HepG2 (cell line): ENCODE data around the gene RNF14. TPM values are rescaled to one million over a fixed set of nuclear protein-coding genes. Genes with fewer than 3 reads are reported as not detected.

Source experiments
- ATAC-seq: fragments of 200-7000 bp; cut with Tn5 transposase; 3 replicates; pipeline ENCODE4 v1.9.1; 2020; ENCODE audit warnings: mild to moderate bottlenecking, moderate library complexity
- BruUV-seq: library from RNA; stranded (reverse); fragments of 400-500 nt; replicated peaks from 2 replicates; lab custom pipeline; 2021; lab: Mats Ljungman, UMichigan
- CTCF ChIA-PET: fragments of 300-600 bp; formaldehyde crosslinking; extraction: SDS; loops from one replicate; lab custom pipeline; 2021; ENCODE audit warnings: low total read pairs, inconsistent platforms, low intra/inter-chr PET ratio; lab: Yijun Ruan, JAX
- POLR2A ChIA-PET: fragments of 350-600 bp; sonication (Branson Sonifier 250); formaldehyde crosslinking; loops from one replicate; lab custom pipeline; 2020; ENCODE audit warnings: antibody characterized with exemption, inconsistent platforms; lab: Yijun Ruan, JAX
- DNase-seq: peaks from one replicate; pipeline ENCODE4 v3.0.0-alpha.2; 2015; ENCODE audit warnings: low spot score
- FAIRE-seq: peaks from 3 replicates; lab custom pipeline; 2011; peaks lifted over from hg19 to GRCh38; lab: Jason Lieb, UNC
- H2AFZ ChIP-seq: one replicate; pipeline ENCODE4 v1.6.1; 2011; ENCODE audit warnings: low read length, inconsistent platforms
- H3K27ac ChIP-seq: fragments of 300-600 bp; 3 replicates; pipeline ENCODE4 v1.8.0; 2011; ENCODE audit warnings: mixed run types, mild to moderate bottlenecking, mixed read lengths, low read length, inconsistent platforms; ENCODE audit not compliant: insufficient read depth; ENCODE audit errors: extremely low read length
- H3K27me3 ChIP-seq, 2 experiments: fragments of 200-600 bp in 1 of 2; 2 replicates in 1 of 2; 3 replicates in 1 of 2; pipeline versions ENCODE4 v1.6.0 to v1.8.0; 2011; ENCODE audit warnings: low read length in 2 of 2, mild to moderate bottlenecking in 2 of 2, moderate library complexity in 2 of 2, inconsistent platforms in 1 of 2; ENCODE audit not compliant: insufficient read depth in 2 of 2, control insufficient read depth in 1 of 2
- H3K36me3 ChIP-seq, 2 experiments: fragments of 200-600 bp in 1 of 2; replicated peaks in 1 of 2; 2 replicates in 1 of 2; 3 replicates in 1 of 2; pipeline versions ENCODE4 v1.5.1 to v1.8.0; 2011; ENCODE audit warnings: low read length in 2 of 2, inconsistent platforms in 1 of 2; ENCODE audit not compliant: insufficient read depth in 2 of 2, control insufficient read depth in 1 of 2
- H3K4me1 ChIP-seq: 2 replicates; pipeline ENCODE4 v1.5.1; 2012; ENCODE audit warnings: low read length, inconsistent platforms; ENCODE audit not compliant: insufficient read depth
- H3K4me2 ChIP-seq: 2 replicates; pipeline ENCODE4 v1.6.0; 2011; ENCODE audit warnings: low read depth, low read length, inconsistent platforms
- H3K4me3 ChIP-seq, 3 experiments: fragments of 200-600 bp in 1 of 3; sonication (generic), shearing (Covaris generic) in 1 of 3; replicated peaks in 1 of 3; 2 replicates each; pipeline ENCODE4 v1.5.1; 2011 to 2016; ENCODE audit warnings: low read length in 3 of 3, inconsistent platforms in 2 of 3, low read depth in 2 of 3, mild to moderate bottlenecking in 2 of 3, control low read depth in 1 of 3, mixed read lengths in 1 of 3; ENCODE audit not compliant: insufficient read depth in 1 of 3
- H3K79me2 ChIP-seq: one replicate; pipeline ENCODE4 v1.6.1; 2011; ENCODE audit warnings: low read length, inconsistent platforms; ENCODE audit not compliant: insufficient read depth
- H3K9ac ChIP-seq: 2 replicates; pipeline ENCODE4 v1.6.0; 2011; ENCODE audit warnings: mild to moderate bottlenecking, low read depth, low read length, inconsistent platforms; ENCODE audit not compliant: insufficient read depth
- H3K9me3 ChIP-seq: 2 replicates; pipeline ENCODE4 v1.5.1; 2012; ENCODE audit warnings: mild to moderate bottlenecking, low read length
- H4K20me1 ChIP-seq: 2 replicates; pipeline ENCODE4 v1.6.0; 2011; ENCODE audit warnings: inconsistent platforms, mild to moderate bottlenecking, low read length, moderate library complexity; ENCODE audit not compliant: insufficient read depth
- AGO1 ChIP-seq: fragments of 200-400 bp; formaldehyde crosslinking; IDR thresholded peaks from 2 replicates; pipeline ENCODE4 v1.6.1; 2017; ENCODE audit warnings: mild to moderate bottlenecking, low read depth, low read length, moderate library complexity; ENCODE audit not compliant: poor library complexity, severe bottlenecking
- BCL6 ChIP-seq: IDR thresholded peaks from 2 replicates; pipeline ENCODE4 v1.6.1; 2016; ENCODE audit warnings: missing genetic modification reagents, missing compliant biosample characterization
- ISL2 ChIP-seq: sonication (generic); formaldehyde crosslinking; IDR thresholded peaks from 2 replicates; pipeline ENCODE4 v1.5.0; 2020; ENCODE audit warnings: missing genetic modification reagents
- KAT2B ChIP-seq: fragments of 150-350 bp; IDR thresholded peaks from 2 replicates; pipeline ENCODE4 v1.6.1; 2014; ENCODE audit warnings: low read depth, low read length, borderline replicate concordance
- KDM5B ChIP-seq: sonication (generic); formaldehyde crosslinking; IDR thresholded peaks from 2 replicates; pipeline ENCODE4 v1.4.0; 2020; ENCODE audit warnings: missing genetic modification reagents, mild to moderate bottlenecking, borderline replicate concordance
- KLF9 ChIP-seq: IDR thresholded peaks from 2 replicates; pipeline ENCODE4 v1.6.1; 2016; ENCODE audit warnings: low read depth
- NFATC3 ChIP-seq: sonication (generic); formaldehyde crosslinking; IDR thresholded peaks from 2 replicates; pipeline ENCODE4 v1.5.1; 2020; ENCODE audit warnings: mild to moderate bottlenecking, missing genetic modification reagents
- NFKB2 ChIP-seq: sonication (generic); formaldehyde crosslinking; IDR thresholded peaks from 2 replicates; pipeline ENCODE4 v1.4.0; 2020; ENCODE audit warnings: missing genetic modification reagents, borderline replicate concordance
- PRMT3 ChIP-seq: sonication (generic); formaldehyde crosslinking; IDR thresholded peaks from 2 replicates; pipeline ENCODE4 v1.8.1; 2022; ENCODE audit warnings: low read depth, mild to moderate bottlenecking, moderate library complexity, missing genetic modification reagents, borderline replicate concordance
- REXO4 ChIP-seq: sonication (generic); formaldehyde crosslinking; IDR thresholded peaks from 2 replicates; pipeline ENCODE4 v1.8.0; 2022; ENCODE audit warnings: missing genetic modification reagents, mild to moderate bottlenecking, borderline replicate concordance
- SETDB1 ChIP-seq: sonication (generic); formaldehyde crosslinking; IDR thresholded peaks from 2 replicates; pipeline ENCODE4 v1.5.1; 2020; ENCODE audit warnings: missing genetic modification reagents, mild to moderate bottlenecking, borderline replicate concordance
- SP2 ChIP-seq: sonication (generic); formaldehyde crosslinking; IDR thresholded peaks from 2 replicates; pipeline ENCODE4 v1.5.1; 2020; ENCODE audit warnings: mild to moderate bottlenecking, missing genetic modification reagents
- SUZ12 ChIP-seq: fragments of 150-350 bp; IDR thresholded peaks from 2 replicates; pipeline ENCODE4 v1.6.1; 2014; ENCODE audit warnings: low read depth, low read length
- ZFP1 ChIP-seq: IDR thresholded peaks from 2 replicates; pipeline ENCODE4 v1.6.1; 2016
- ZFP41 ChIP-seq: sonication (generic); formaldehyde crosslinking; IDR thresholded peaks from 2 replicates; pipeline ENCODE4 v1.4.0; 2020; ENCODE audit warnings: mild to moderate bottlenecking, missing genetic modification reagents, borderline replicate concordance
- ZFX ChIP-seq: sonication (generic); formaldehyde crosslinking; IDR thresholded peaks from 2 replicates; pipeline ENCODE4 v1.4.0; 2020; ENCODE audit warnings: mild to moderate bottlenecking, low read depth, missing genetic modification reagents, moderate library complexity
- ZNF549 ChIP-seq: sonication (generic); formaldehyde crosslinking; IDR thresholded peaks from 2 replicates; pipeline ENCODE4 v1.5.0; 2020; ENCODE audit warnings: missing genetic modification reagents
- ZNF639 ChIP-seq: conservative IDR thresholded peaks from 2 replicates; pipeline ENCODE4 v1.6.1; 2018; ENCODE audit warnings: missing genetic modification reagents
- ZNF816 ChIP-seq: sonication (generic); formaldehyde crosslinking; IDR thresholded peaks from 2 replicates; pipeline ENCODE4 v1.8.0; 2022; ENCODE audit warnings: missing genetic modification reagents, mild to moderate bottlenecking, borderline replicate concordance
- ZNF839 ChIP-seq: sonication (generic); formaldehyde crosslinking; IDR thresholded peaks from 2 replicates; pipeline ENCODE4 v1.4.0; 2020; ENCODE audit warnings: missing genetic modification reagents, mild to moderate bottlenecking, borderline replicate concordance
- WGBS: methylation state at CpG from one replicate; pipeline ENCODE4 v1.1.6; 2017; ENCODE audit warnings: low lambda C conversion rate; 5-methylcytosine and 5-hydroxymethylcytosine counted together
- in situ Hi-C: cut with HindIII; loops from 2 replicates; pipeline ENCODE4 v1.10.0; 2017; ENCODE audit warnings: low pct_unique_long_range_greater_than_20kb; ENCODE audit not compliant: extremely low pct_ligation_motif_present
- intact Hi-C: fragments of 100-400 bp; cut with micrococcal nuclease; formaldehyde crosslinking; loops from one replicate; pipeline ENCODE4 v1.10.0; 2022; ENCODE audit not compliant: unreplicated experiment
- polyA plus RNA-seq, 8 experiments: library from polyadenylated mRNA; depleted of rRNA in 3 of 8; stranded (reverse) in 7 of 8; unstranded in 1 of 8; fragments of >200 nt; fragmentation: Illumina TruSeq in 4 of 8; extraction: Trizol in 4 of 8; gene quantifications; 2 replicates each; pipeline versions ENCODE4 v1.2.1 to v1.2.3, GENCODE V29; 2011 to 2016; ENCODE audit warnings: low read depth in 4 of 8, missing spikeins in 1 of 8, mixed read lengths in 1 of 8; ENCODE audit not compliant: insufficient read depth in 1 of 8
- total RNA-seq, 5 experiments: library from RNA; depleted of rRNA; stranded (reverse); fragments of >200 nt; fragmentation: Illumina TruSeq; extraction: Trizol; gene quantifications; 2 replicates each; pipeline ENCODE4 v1.2.3, GENCODE V29; 2016; ENCODE audit warnings: low read depth in 1 of 5
- TF ChIP-seq, protein P1 (sequence below): IDR thresholded peaks from 2 replicates; pipeline ENCODE4 v1.6.1; 2016
- TF ChIP-seq, protein P2 (sequence below): sonication (generic); formaldehyde crosslinking; IDR thresholded peaks from 2 replicates; pipeline ENCODE4 v1.4.0; 2020; ENCODE audit warnings: mild to moderate bottlenecking, missing genetic modification reagents

The RNF14 gene
- total and polyA plus RNA-seq, 2 of the 13 experiments (the other 11 are each of a cell fraction or from before 2014, with no cell fraction given), result 11.3 to 28.1 TPM

DNA sequence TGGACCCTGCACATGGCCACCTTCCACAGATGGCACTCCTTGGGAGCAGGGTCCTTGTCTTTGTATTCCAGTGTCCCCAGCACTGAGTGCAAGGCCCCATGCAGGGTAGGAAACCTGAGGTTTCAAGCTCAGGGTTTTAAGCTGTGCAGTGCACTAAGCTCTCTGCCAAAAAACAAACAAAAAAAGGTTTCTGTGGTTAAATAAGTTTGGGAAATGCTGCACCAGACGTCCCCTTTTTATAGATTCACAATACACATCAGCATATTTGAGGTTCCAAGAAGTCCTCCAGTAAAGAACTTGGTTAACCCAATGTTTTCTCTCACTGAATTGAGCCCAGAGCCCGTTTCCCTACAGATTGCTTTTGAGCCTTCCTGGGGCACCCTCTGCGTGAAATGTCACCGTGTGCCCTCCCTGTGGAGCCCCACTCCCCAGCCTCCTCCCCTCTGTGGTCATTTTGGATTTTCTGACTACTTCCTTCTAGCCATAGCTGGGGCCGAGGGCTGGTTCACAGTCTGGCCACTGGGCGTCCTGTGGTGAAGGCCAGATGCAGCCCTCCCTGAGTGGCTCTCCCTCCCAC is 28.1 kb upstream of the RNF14 start (continued):
- TF ChIP-seq, protein P1, sequence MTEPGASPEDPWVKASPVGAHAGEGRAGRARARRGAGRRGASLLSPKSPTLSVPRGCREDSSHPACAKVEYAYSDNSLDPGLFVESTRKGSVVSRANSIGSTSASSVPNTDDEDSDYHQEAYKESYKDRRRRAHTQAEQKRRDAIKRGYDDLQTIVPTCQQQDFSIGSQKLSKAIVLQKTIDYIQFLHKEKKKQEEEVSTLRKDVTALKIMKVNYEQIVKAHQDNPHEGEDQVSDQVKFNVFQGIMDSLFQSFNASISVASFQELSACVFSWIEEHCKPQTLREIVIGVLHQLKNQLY (CRISPR knock-in tag), result no peak
- TF ChIP-seq KAT2B, result no peak
- TF ChIP-seq ZNF816 (CRISPR knock-in tag), result no peak
- no peak for TF ChIP-seq ZNF839 (CRISPR knock-in tag)
- no peak for TF ChIP-seq KLF9
- no peak for TF ChIP-seq NFKB2 (CRISPR knock-in tag)
- TF ChIP-seq NFATC3 (CRISPR knock-in tag), result no peak
- no peak for TF ChIP-seq ZNF639 (CRISPR knock-in tag)

DNA sequence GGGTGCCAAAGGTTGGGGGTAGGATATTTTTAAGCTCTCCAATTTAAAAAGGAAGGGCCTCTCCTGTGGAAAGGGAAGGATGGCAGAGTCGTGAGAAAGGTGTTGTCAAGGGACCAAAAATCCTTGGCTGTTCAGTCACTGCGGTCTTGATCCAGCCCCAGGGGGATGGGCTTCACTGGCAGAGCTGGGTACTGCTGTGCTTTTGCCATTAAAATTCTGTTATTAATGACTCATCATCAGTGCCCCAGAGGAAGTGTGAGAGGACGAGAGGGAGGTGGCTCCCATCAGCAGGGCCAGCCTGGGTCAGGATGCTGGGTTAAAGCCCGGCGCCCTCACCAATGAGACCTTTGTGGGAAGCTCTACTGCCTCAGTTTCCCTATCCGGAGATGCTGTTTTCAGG is 27.6 kb upstream of the RNF14 start:
- intact Hi-C loops, result no loop called here
- Histone ChIP-seq H3K27me3 (no peaks in the 10 kb centered on the region), H3K36me3 (peaks cover 14 to 29% of the 10 kb centered on the region in 2 experiments; a peak in 4 of 5 replicates), H3K9ac (no peak overlapping the region), H3K9me3 (no peaks in the 10 kb centered on the region), H3K4me1 (peaks cover 18% of the 10 kb centered on the region), H4K20me1 (no peaks in the 10 kb centered on the region), H3K4me2 (no peak overlapping the region), H2AFZ (no peak overlapping the region), H3K79me2 (no peaks in the 10 kb centered on the region), H3K27ac (no peak overlapping the region), H3K4me3 (no peak overlapping the region)
- DNase-seq (no peak), FAIRE-seq (no peak), ATAC-seq (no peak)
- WGBS, result 96% methylated on average over 6 of the region's 6 CpGs
- BruUV-seq, result no TSS peak
- ChIA-PET CTCF (no interaction called here), POLR2A (interaction anchor here (1.8 kb wide), 1 partner anchor 18 kb away, joined by 9 read pairs; the partner anchor contains the start of gene DELE1)
- TF ChIP-seq SP2, result no peak
- TF ChIP-seq AGO1, result no peak
- no peak for TF ChIP-seq KDM5B (CRISPR knock-in tag)
- TF ChIP-seq ISL2 (CRISPR knock-in tag), result no peak
- TF ChIP-seq PRMT3 (CRISPR knock-in tag), result no peak
- no peak for TF ChIP-seq SETDB1 (CRISPR knock-in tag)
- TF ChIP-seq, protein P2, sequence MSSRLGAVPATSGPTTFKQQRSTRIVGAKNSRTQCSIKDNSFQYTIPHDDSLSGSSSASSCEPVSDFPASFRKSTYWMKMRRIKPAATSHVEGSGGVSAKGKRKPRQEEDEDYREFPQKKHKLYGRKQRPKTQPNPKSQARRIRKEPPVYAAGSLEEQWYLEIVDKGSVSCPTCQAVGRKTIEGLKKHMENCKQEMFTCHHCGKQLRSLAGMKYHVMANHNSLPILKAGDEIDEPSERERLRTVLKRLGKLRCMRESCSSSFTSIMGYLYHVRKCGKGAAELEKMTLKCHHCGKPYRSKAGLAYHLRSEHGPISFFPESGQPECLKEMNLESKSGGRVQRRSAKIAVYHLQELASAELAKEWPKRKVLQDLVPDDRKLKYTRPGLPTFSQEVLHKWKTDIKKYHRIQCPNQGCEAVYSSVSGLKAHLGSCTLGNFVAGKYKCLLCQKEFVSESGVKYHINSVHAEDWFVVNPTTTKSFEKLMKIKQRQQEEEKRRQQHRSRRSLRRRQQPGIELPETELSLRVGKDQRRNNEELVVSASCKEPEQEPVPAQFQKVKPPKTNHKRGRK (CRISPR knock-in tag), result no peak
- no peak for TF ChIP-seq ZFP41 (CRISPR knock-in tag)
- no peak for TF ChIP-seq ZFP1 (CRISPR knock-in tag)
- TF ChIP-seq ZNF549 (CRISPR knock-in tag), result no peak
- no peak for TF ChIP-seq SUZ12
- no peak for TF ChIP-seq ZFX (CRISPR knock-in tag)
- no peak for TF ChIP-seq BCL6 (CRISPR knock-in tag)
- no peak for TF ChIP-seq REXO4 (CRISPR knock-in tag)
- in situ Hi-C loops, result no loop called here
